ENCODE data around the gene SLC25A51. TPM values are rescaled to one million over a fixed set of nuclear protein-coding genes. Genes with fewer than 3 reads are reported as not detected.

Gene SLC25A51
- 7.2 TPM for polyA plus RNA-seq (2013, experiment 1 of 2)
- 11.0 TPM for polyA plus RNA-seq (2013, experiment 2 of 2)

- peaks cover 18% of the 10 kb centered on the region; the same call in 1 of the 2 replicates for H3K4me1 ChIP-seq (ENCODE audit: insufficient read depth, low read length)
- peak within 1 kb of the TSS; percentile 77 for H3K4me3 ChIP-seq (ENCODE audit: low read length)
- peaks cover 7% of the 10 kb centered on the region for H3K36me3 ChIP-seq (ENCODE audit: insufficient read depth, low read length)
- H3K27me3 ChIP-seq (ENCODE audit: insufficient read depth, low read length) = peaks cover 4% of the 10 kb centered on the region; the same call in 1 of the 2 replicates
- H3K27ac ChIP-seq (ENCODE audit: low read depth, low read length) = peak within 1 kb of the TSS; percentile 73; the same call in 1 of the 2 replicates
- no peaks in the 10 kb centered on the region for H3K9me3 ChIP-seq (ENCODE audit: insufficient read depth, low read depth, low read length)
- under 1% methylated on average over 84 of the region's 84 CpGs for WGBS
- H3K9ac ChIP-seq (ENCODE audit: low read depth, low read length) = peak within 1 kb of the TSS; percentile 77
Measured at GRCh38 chr9:37903647-37904444, at the start of gene SLC25A51. SLC25A51 (minus strand) TSS chr9:37904127; CDS start chr9:37888550, 15,577 bp downstream.

GRCh38 chr9:37953206-37953774, 49.4 kb upstream of the SLC25A51 start:
- H3K9ac ChIP-seq (ENCODE audit: low read depth, low read length) = no peak overlapping the region
- no peaks in the 10 kb centered on the region for H3K4me1 ChIP-seq (ENCODE audit: insufficient read depth, low read length)
- H3K36me3 ChIP-seq (ENCODE audit: insufficient read depth, low read length) = peaks cover 39% of the 10 kb centered on the region
- no peaks in the 10 kb centered on the region for H3K9me3 ChIP-seq (ENCODE audit: insufficient read depth, low read depth, low read length)
- no peak overlapping the region for H3K4me3 ChIP-seq (ENCODE audit: low read length)
- no peak overlapping the region for H3K27ac ChIP-seq (ENCODE audit: low read depth, low read length)
- WGBS = 97% methylated on average over 4 of the region's 5 CpGs
- H3K27me3 ChIP-seq (ENCODE audit: insufficient read depth, low read length) = no peaks in the 10 kb centered on the region

GRCh38 chr9:37952731-37953130, 48.8 kb upstream of the SLC25A51 start:
- Histone ChIP-seq H3K36me3 (ENCODE audit: insufficient read depth, low read length) (peaks cover 45% of the 10 kb centered on the region), H3K9ac (ENCODE audit: low read depth, low read length) (no peak overlapping the region), H3K4me1 (ENCODE audit: insufficient read depth, low read length) (no peaks in the 10 kb centered on the region), H3K4me3 (ENCODE audit: low read length) (no peak overlapping the region), H3K9me3 (ENCODE audit: insufficient read depth, low read depth, low read length) (no peaks in the 10 kb centered on the region), H3K27me3 (ENCODE audit: insufficient read depth, low read length) (no peaks in the 10 kb centered on the region), H3K27ac (ENCODE audit: low read depth, low read length) (no peak overlapping the region)
- 91% methylated on average over 6 of the region's 6 CpGs for WGBS

- H3K36me3 ChIP-seq (ENCODE audit: insufficient read depth, low read length) = peaks cover 52% of the 10 kb centered on the region
- WGBS = 92% methylated on average over 11 of the region's 12 CpGs
- no peaks in the 10 kb centered on the region for H3K27me3 ChIP-seq (ENCODE audit: insufficient read depth, low read length)
- no peak overlapping the region for H3K27ac ChIP-seq (ENCODE audit: low read depth, low read length)
- H3K9ac ChIP-seq (ENCODE audit: low read depth, low read length) = no peak overlapping the region
- no peaks in the 10 kb centered on the region for H3K4me1 ChIP-seq (ENCODE audit: insufficient read depth, low read length)
- no peaks in the 10 kb centered on the region for H3K9me3 ChIP-seq (ENCODE audit: insufficient read depth, low read depth, low read length)
- H3K4me3 ChIP-seq (ENCODE audit: low read length) = no peak overlapping the region
Measured at GRCh38 chr9:37951671-37952449, 47.9 kb upstream of the SLC25A51 start.

GRCh38 chr9:37950561-37950960, 46.6 kb upstream of the SLC25A51 start:
- Histone ChIP-seq H3K36me3 (ENCODE audit: insufficient read depth, low read length) (peaks cover 53% of the 10 kb centered on the region), H3K4me1 (ENCODE audit: insufficient read depth, low read length) (no peaks in the 10 kb centered on the region)
- WGBS = 95% methylated on average over 12 of the region's 12 CpGs

GRCh38 chr9:37949576-37949975, 45.6 kb upstream of the SLC25A51 start:
- WGBS = 95% methylated on average over 8 of the region's 8 CpGs
- Histone ChIP-seq H3K4me3 (ENCODE audit: low read length) (no peak overlapping the region), H3K9ac (ENCODE audit: low read depth, low read length) (no peak overlapping the region), H3K9me3 (ENCODE audit: insufficient read depth, low read depth, low read length) (no peaks in the 10 kb centered on the region), H3K27ac (ENCODE audit: low read depth, low read length) (no peak overlapping the region), H3K4me1 (ENCODE audit: insufficient read depth, low read length) (peaks cover 8% of the 10 kb centered on the region; the same call in 1 of the 2 replicates), H3K27me3 (ENCODE audit: insufficient read depth, low read length) (no peaks in the 10 kb centered on the region), H3K36me3 (ENCODE audit: insufficient read depth, low read length) (peaks cover 45% of the 10 kb centered on the region)

More at GRCh38 chr9:37950561-37950960, 46.6 kb upstream of the SLC25A51 start:
- Histone ChIP-seq H3K4me3 (ENCODE audit: low read length) (no peak overlapping the region), H3K27me3 (ENCODE audit: insufficient read depth, low read length) (no peaks in the 10 kb centered on the region), H3K9ac (ENCODE audit: low read depth, low read length) (no peak overlapping the region), H3K9me3 (ENCODE audit: insufficient read depth, low read depth, low read length) (no peaks in the 10 kb centered on the region), H3K27ac (ENCODE audit: low read depth, low read length) (no peak overlapping the region)

- Histone ChIP-seq H3K4me1 (ENCODE audit: insufficient read depth, low read length) (peaks cover 19% of the 10 kb centered on the region; the same call in 1 of the 2 replicates), H3K9me3 (ENCODE audit: insufficient read depth, low read depth, low read length) (no peaks in the 10 kb centered on the region), H3K9ac (ENCODE audit: low read depth, low read length) (no peak overlapping the region), H3K27ac (ENCODE audit: low read depth, low read length) (no peak overlapping the region), H3K27me3 (ENCODE audit: insufficient read depth, low read length) (no peaks in the 10 kb centered on the region), H3K4me3 (ENCODE audit: low read length) (no peak overlapping the region), H3K36me3 (ENCODE audit: insufficient read depth, low read length) (peaks cover 38% of the 10 kb centered on the region)
- 95% methylated on average over 20 of the region's 20 CpGs for WGBS
Measured at GRCh38 chr9:37948417-37948980, 44.6 kb upstream of the SLC25A51 start.

GRCh38 chr9:37947977-37948376, 44.0 kb upstream of the SLC25A51 start:
- Histone ChIP-seq H3K36me3 (ENCODE audit: insufficient read depth, low read length) (peaks cover 37% of the 10 kb centered on the region), H3K9me3 (ENCODE audit: insufficient read depth, low read depth, low read length) (no peaks in the 10 kb centered on the region), H3K27me3 (ENCODE audit: insufficient read depth, low read length) (no peaks in the 10 kb centered on the region), H3K4me3 (ENCODE audit: low read length) (no peak overlapping the region), H3K27ac (ENCODE audit: low read depth, low read length) (no peak overlapping the region), H3K9ac (ENCODE audit: low read depth, low read length) (no peak overlapping the region), H3K4me1 (ENCODE audit: insufficient read depth, low read length) (peaks cover 24% of the 10 kb centered on the region; the same call in 1 of the 2 replicates)
- 94% methylated on average over 9 of the region's 9 CpGs for WGBS

GRCh38 chr9:37947471-37947870, 43.5 kb upstream of the SLC25A51 start:
- Histone ChIP-seq H3K9ac (ENCODE audit: low read depth, low read length) (no peak overlapping the region), H3K9me3 (ENCODE audit: insufficient read depth, low read depth, low read length) (no peaks in the 10 kb centered on the region)
- 88% methylated on average over 7 of the region's 7 CpGs for WGBS

GRCh38 chr9:37946971-37947370, 43.0 kb upstream of the SLC25A51 start:
- H3K27ac ChIP-seq (ENCODE audit: low read depth, low read length) = no peak overlapping the region
- H3K9ac ChIP-seq (ENCODE audit: low read depth, low read length) = no peak overlapping the region
- no peak overlapping the region for H3K4me3 ChIP-seq (ENCODE audit: low read length)
- H3K9me3 ChIP-seq (ENCODE audit: insufficient read depth, low read depth, low read length) = no peaks in the 10 kb centered on the region
- peaks cover 27% of the 10 kb centered on the region for H3K36me3 ChIP-seq (ENCODE audit: insufficient read depth, low read length)
- H3K4me1 ChIP-seq (ENCODE audit: insufficient read depth, low read length) = peaks cover 26% of the 10 kb centered on the region; the same call in 1 of the 2 replicates
- no peaks in the 10 kb centered on the region for H3K27me3 ChIP-seq (ENCODE audit: insufficient read depth, low read length)
- WGBS = 93% methylated on average over 7 of the region's 7 CpGs

More at GRCh38 chr9:37947471-37947870, 43.5 kb upstream of the SLC25A51 start:
- Histone ChIP-seq H3K27ac (ENCODE audit: low read depth, low read length) (no peak overlapping the region), H3K4me1 (ENCODE audit: insufficient read depth, low read length) (peaks cover 26% of the 10 kb centered on the region; the same call in 1 of the 2 replicates), H3K36me3 (ENCODE audit: insufficient read depth, low read length) (peaks cover 32% of the 10 kb centered on the region), H3K4me3 (ENCODE audit: low read length) (no peak overlapping the region), H3K27me3 (ENCODE audit: insufficient read depth, low read length) (no peaks in the 10 kb centered on the region)

Data from HUES64 (cell line).